ENCODE results near the gene HOATZ.
A peak's percentile ranks its signal among the peaks of the same experiment; 100 is the strongest.

Gene HOATZ

DNA sequence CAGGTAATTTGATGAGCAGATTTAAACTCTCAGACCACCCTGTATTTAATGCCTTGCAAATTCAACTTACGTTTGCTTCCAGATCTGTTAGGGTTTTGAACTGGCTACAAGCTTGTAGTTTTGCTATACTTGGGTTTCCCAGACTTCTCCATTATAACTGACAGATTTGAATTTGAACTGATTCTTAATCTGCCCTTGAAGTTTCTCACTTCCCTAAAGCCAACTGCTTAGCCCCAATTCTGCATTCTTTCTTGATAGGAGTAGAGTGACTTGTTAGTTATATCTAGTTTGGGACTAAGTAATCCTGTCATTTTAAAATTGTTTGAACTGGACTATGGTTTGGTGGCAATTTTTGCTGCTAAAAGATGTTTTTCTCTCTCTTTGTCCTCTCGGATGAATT, 35.7 kb downstream of the HOATZ start:
- no peak for DNase-seq

DNA sequence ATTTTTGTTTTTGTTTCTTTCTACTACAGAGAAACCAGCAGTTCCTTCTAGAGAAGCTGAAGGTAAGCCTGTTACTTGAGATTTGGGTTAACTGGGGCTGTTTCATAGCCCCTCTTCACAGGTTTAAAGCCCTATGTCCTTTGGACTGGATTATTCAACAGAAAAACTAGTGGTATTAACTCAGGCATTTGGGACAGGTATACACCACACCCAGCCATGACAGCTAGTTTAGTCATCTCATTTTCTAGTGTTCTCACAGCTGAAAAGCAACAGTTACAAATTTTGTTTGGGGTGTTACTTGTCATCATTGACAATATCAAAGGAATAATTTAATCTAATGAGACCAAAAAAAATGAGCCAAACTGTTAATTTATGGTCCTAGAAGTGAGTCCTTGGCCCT, 40.0 kb downstream of the HOATZ start:
- DNase-seq = no peak

DNA sequence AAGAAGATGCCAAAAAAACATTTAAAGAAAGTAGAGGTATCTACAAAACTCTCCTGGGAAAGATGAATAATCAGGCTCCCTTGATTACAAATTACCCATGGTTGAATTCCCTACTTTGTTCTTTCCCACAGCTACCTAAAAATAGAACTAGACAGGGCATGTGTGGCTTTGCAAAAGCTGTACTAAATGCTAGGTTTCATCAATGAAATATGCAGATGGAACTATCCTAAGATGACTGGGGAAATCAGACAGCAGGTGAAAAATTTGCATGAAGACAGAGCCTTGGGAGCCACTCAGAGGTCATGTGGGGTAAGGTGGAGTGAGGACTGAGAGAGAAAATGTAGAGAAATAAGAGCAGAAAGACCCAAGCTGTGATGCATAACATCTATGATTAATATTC, 40.7 kb downstream of the HOATZ start:
- DNase-seq = no peak

DNA sequence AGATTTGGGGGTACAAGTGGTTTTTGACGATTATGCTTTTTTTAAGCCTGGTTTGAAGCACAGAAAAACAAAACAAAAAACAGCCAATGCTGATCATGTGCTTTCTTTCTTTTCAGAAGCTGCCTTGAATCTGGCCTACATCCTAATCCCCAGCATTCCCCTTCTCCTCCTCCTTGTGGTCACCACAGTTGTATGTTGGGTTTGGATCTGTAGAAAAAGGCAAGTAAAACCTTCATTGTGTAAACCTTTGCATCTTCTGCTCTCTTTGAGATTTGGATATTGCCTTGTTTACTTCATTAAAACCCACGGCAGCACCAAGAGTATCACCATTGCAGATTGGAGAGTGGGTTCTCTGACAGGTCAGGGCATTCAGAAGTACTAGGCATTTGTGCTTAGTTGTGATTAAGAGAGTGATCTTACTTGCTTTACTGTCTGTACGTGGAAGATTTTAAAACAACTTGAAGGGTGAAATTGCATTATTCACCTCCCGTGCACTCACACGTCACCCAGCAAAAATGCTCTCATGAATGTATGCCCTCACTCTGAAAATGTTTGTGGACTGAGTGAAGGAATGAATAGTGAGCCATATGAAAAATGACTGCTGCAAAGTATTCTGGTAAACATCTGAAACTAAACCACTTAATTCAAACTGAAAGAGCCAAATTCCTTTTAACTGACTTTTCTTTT, 43.0 kb downstream of the HOATZ start:
- DNase-seq = no peak

GRCh38 chr11:111559800-111560464, 45.4 kb downstream of the HOATZ start:
- DNase-seq = no peak

- no peak for DNase-seq
Measured at GRCh38 chr11:111560800-111561199, 46.2 kb downstream of the HOATZ start.

GRCh38 chr11:111561306-111561705, 46.7 kb downstream of the HOATZ start:
- DNase-seq = no peak

DNA sequence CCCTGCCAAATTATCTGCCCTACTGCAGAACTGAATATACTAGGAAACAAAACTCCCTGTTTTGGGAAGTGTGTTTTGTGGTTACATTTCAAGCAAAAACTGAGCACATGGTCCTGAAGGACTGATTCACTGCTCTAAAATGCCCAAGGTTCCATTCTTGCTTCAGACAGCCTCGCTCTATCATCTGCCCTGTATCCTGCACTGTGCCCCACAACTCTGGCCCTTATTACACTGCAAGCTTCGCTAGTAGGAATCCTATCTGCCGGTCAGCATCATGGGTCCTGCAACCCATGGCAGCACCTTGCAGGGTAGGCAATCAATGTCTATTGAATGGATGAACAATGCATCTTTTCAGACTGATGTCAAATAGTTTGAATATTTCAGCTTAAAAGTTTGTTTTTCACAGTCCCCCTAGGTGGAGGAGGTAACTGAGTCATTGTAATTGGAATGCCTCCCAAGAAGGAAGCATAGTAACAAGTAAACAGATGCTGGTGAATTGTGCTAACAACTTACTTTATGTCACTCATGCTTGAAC, 47.3 kb downstream of the HOATZ start:
- no peak for DNase-seq

- no peak for DNase-seq
Measured at GRCh38 chr11:111562692-111563389, 48.3 kb downstream of the HOATZ start.

DNA sequence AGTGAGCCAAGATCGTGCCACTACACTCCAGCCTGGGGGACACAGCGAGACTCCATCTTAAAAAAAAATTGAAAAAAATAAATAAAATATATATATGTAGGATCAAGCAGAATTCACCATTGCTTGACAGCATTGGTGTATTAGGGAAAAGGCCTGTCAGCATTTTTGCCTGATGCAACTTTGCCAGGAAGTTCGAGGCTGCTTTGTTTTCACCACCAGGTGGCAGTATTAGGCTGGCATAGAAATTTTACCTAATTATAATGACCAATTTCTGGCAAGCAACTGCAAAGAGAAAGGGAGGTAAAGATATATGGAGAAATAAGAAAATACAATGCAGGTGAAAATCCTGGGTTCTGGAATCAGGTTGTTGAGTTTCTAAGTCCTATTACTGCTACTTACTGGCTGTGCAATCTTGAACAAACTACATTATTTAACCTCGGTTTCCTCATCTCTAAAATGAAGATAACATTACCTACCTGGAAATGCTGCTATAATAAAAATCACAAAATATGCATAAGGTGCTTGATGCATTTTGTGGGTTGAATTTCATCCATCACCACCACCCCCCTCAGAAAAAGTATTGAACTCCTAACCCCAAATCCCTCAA, 50.6 kb downstream of the HOATZ start:
- peak; percentile 41 for DNase-seq

DNA sequence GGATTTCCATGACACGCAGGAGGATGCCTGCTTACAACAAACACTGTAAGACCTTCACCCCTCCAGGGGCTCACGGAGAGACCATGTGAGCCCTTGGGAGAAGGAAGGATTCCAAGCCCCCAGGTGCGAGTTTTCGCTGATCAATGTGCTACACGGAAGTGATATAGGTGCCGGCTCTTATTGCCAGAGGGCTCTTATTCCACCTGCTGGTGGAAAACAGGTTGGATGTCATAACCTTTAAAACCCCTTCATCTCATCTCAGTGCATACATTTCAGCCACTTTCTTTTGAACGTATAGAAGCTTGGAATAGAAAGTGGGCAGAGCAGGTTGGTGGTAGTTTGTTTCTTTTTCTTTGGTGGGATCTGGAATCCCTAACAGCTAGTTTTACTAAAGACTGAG, 51.7 kb downstream of the HOATZ start:
- DNase-seq = no peak

- DNase-seq = no peak
Measured at GRCh38 chr11:111569476-111569875, 54.9 kb downstream of the HOATZ start.

DNA sequence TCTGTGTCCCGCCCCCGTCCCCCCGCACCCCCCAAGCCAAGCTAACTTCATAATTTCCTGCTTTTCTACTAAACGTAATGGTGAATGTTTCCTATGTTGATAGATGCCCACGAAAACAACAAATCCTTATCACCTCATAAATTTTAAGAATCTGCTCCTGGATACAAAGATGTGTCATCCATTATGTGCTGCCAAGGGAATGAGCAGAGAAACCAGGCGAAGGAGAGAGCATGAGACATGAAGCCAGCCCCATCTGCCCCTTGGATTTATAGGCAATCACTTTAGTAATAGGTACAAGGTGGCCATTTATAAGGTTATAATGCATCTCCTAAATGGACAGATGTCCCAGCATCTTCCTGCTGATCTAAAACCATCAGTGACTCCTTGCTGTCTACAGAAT, 56.2 kb downstream of the HOATZ start:
- no peak for DNase-seq

DNA sequence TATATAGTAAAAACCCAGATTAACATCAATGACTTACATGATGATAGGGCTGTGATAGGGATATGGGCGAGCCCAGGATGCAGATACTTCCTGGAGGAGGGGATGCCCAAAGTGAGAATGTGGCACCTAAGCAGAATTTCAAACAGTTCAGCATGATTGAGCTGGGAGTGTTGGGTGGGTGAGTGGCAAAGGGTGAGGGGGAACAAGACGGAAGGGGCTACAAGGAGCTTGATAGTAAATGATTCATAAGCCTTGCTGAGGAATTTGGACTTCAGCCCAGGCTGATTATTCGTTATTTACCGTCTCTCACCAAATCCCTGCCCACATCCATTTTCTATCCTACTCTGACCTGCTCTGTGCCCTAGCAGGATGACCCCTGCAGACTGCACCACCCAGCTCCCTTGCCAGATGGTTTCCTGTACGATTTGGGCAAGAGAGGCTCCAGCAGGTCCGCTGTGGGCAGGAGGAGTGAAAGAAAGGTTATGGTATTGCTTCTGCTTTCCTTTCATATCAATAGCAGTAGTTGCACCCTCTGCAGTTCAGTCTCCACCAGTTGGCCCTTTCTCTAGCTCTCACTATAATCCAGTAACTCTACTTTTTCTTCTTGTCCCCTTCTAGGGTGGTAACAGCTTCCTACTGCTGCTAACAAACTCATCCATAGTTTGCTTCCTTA, 57.4 kb downstream of the HOATZ start:
- no peak for DNase-seq

- DNase-seq = no peak
Measured at GRCh38 chr11:111572581-111572980, 58.0 kb downstream of the HOATZ start.

GRCh38 chr11:111573821-111574249, 59.3 kb downstream of the HOATZ start:
- DNase-seq = no peak

- DNase-seq = no peak
Measured at GRCh38 chr11:111574373-111575225, 60.0 kb downstream of the HOATZ start.

GRCh38 chr11:111575740-111576139, 61.2 kb downstream of the HOATZ start:
- no peak for DNase-seq

GRCh38 chr11:111577821-111578220, 63.2 kb downstream of the HOATZ start:
- no peak for DNase-seq

- DNase-seq = no peak
Measured at GRCh38 chr11:111581341-111581740, 66.8 kb downstream of the HOATZ start.

- no peak for DNase-seq
Measured at GRCh38 chr11:111582163-111582562, 67.6 kb downstream of the HOATZ start.

- DNase-seq = no peak
Measured at GRCh38 chr11:111582881-111583280, 68.3 kb downstream of the HOATZ start.
